ENCODE results near the gene CPED1.

DNA sequence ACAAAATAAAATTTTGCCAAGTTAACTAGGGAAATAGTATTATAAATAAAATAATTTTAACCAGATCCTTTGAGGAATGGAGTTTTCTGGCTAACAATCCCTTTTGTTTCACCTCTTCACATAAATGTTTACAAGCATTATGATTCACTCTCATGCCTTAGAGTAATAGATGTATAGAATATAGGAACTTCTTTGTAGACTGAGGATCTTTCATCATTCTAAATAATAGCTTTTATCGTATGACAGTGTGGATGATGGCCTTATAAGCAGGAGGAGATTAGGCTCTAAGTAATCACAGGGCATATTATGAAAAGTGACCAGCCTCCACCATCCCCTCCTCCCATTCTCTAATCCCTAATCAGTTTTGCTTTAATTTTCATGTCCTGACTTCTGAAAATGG is 24.4 kb upstream of the CPED1 start:
- TF ChIP-seq EZH2 (IDR thresholded peaks at IDR 0.05; ENCODE audit: borderline replicate concordance, low read length), result no peak
- TF ChIP-seq, protein P1, sequence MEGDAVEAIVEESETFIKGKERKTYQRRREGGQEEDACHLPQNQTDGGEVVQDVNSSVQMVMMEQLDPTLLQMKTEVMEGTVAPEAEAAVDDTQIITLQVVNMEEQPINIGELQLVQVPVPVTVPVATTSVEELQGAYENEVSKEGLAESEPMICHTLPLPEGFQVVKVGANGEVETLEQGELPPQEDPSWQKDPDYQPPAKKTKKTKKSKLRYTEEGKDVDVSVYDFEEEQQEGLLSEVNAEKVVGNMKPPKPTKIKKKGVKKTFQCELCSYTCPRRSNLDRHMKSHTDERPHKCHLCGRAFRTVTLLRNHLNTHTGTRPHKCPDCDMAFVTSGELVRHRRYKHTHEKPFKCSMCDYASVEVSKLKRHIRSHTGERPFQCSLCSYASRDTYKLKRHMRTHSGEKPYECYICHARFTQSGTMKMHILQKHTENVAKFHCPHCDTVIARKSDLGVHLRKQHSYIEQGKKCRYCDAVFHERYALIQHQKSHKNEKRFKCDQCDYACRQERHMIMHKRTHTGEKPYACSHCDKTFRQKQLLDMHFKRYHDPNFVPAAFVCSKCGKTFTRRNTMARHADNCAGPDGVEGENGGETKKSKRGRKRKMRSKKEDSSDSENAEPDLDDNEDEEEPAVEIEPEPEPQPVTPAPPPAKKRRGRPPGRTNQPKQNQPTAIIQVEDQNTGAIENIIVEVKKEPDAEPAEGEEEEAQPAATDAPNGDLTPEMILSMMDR (IDR thresholded peaks at IDR 0.05; ENCODE audit: low read length), result no peak

Measured in OCI-LY1 (cell line).